ENCODE data around the gene GHR.

GRCh38 chr5:42718591-42718990 is 295.4 kb downstream of the GHR start:
- TF ChIP-seq CTCF (conservative IDR thresholded peaks at IDR 0.05; ENCODE audit: low read depth, low read length) (no peak), EZH2 (IDR thresholded peaks at IDR 0.05; ENCODE audit: borderline replicate concordance, low read depth, low read length, poor library complexity, severe bottlenecking) (no peak)
